ENCODE measurements around the gene MED27. TPM values are rescaled to one million over a fixed set of nuclear protein-coding genes. Genes with fewer than 3 reads are reported as not detected.

MED27 gene
- total RNA-seq, 2 experiments from 2014 or later = 22.6 to 23.4 TPM

DNA sequence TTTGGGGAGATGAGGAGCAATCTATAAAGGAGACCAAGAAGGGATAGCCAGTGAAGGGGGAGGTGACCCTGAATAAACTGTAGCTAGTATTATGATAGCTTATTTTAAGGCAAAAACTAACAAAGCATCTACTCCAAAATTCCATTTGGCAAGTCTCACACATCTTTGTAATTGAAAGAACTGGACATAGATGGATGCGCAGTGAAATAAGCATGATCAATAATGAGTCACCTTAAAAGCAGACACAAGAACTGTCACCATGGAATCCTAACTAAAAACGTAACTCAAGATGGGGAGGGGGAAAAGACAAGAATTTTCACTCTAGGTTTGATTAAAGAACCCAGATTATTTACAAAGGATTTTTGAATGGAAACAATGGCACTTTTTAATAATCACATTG is 164.5 kb downstream of the MED27 start:
- Mint-ChIP-seq H3K4me1 (no peaks in the 10 kb centered on the region), H3K36me3 (ENCODE audit: low read depth) (no peaks in the 10 kb centered on the region), H3K27ac (no peak overlapping the region), H3K4me3 (no peak overlapping the region), H3K9me3 (no peaks in the 10 kb centered on the region), H3K27me3 (no peaks in the 10 kb centered on the region)
- ChIA-PET POLR2A (no interaction called here), CTCF (no interaction called here)
- no peak for DNase-seq

DNA sequence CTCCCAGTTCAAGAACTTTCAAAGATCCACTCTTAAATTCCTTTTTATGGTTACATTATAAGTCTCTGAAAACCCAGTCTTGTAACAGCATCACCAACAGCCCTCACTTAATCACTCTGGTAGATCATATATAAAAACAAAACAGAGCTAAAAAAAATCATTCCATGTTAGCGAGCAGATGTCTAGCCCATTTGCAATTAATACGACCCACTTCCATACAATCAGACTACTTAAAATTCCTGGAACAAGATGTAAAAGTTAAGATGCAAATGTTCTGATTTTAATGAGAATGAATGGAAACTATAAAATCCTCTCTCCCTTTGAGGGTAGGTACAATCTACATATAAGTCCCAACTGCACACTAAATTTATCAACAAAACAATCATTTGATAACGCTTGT is 167.0 kb downstream of the MED27 start:
- Mint-ChIP-seq H3K4me1 (no peaks in the 10 kb centered on the region), H3K36me3 (ENCODE audit: low read depth) (no peaks in the 10 kb centered on the region), H3K9me3 (no peaks in the 10 kb centered on the region), H3K27me3 (no peaks in the 10 kb centered on the region), H3K4me3 (no peak overlapping the region), H3K27ac (no peak overlapping the region)
- POLR2A ChIA-PET = no interaction called here
- CTCF ChIA-PET = no interaction called here
- no peak for DNase-seq

DNA sequence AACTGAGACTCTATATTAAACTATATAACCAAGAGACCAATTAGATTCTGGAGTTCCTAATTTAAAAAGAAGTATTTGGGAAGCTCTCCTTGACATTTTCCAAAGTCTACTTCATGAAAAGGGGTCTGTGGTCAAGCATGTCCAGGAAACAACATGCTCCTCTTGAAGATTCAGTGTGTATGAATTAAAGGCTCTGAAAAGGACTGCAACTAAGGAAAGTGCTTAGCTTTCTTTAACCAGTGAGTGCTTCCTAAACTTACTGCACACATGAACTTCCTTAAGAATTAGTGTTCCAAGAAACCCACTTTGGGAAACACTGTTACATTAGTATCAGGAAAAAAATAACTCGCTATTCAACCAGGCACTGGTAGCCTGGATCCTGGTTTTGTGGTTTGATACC is 167.6 kb downstream of the MED27 start:
- no peak for DNase-seq
- Mint-ChIP-seq H3K9me3 (no peaks in the 10 kb centered on the region), H3K27ac (no peak overlapping the region), H3K4me1 (no peaks in the 10 kb centered on the region), H3K27me3 (no peaks in the 10 kb centered on the region), H3K4me3 (no peak overlapping the region), H3K36me3 (ENCODE audit: low read depth) (no peaks in the 10 kb centered on the region)
- CTCF ChIA-PET = no interaction called here
- POLR2A ChIA-PET = no interaction called here

DNA sequence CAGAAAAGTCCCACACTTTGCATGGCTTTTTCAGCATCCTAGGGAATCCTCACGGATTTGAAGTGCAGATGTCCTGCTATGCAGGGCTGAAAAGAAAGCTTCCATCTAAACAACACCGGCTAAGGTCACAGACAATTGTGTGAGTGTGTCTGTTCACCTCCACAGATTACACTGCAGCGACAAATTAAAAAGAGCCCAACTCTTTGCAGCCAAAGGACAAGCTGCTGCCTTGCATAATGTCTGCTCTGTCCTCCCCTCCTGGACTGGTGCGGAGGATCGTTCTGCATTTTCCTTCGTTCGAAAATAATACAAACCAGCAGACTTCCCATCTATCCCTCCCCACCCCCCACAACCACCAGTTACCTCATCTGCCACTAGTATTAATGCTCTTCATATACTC is 169.1 kb downstream of the MED27 start:
- DNase-seq = no peak
- peaks cover 2% of the 10 kb centered on the region for H3K4me1 Mint-ChIP-seq
- ChIA-PET CTCF (no interaction called here), POLR2A (interaction anchor here (0.7 kb wide), 1 partner anchor 305 kb away, joined by 6 read pairs; no protein-coding TSS in a partner anchor)
- H3K27ac Mint-ChIP-seq = no peak overlapping the region
- H3K27me3 Mint-ChIP-seq = no peaks in the 10 kb centered on the region
- H3K9me3 Mint-ChIP-seq = no peaks in the 10 kb centered on the region
- H3K4me3 Mint-ChIP-seq = no peak overlapping the region
- H3K36me3 Mint-ChIP-seq (ENCODE audit: low read depth) = no peaks in the 10 kb centered on the region

DNA sequence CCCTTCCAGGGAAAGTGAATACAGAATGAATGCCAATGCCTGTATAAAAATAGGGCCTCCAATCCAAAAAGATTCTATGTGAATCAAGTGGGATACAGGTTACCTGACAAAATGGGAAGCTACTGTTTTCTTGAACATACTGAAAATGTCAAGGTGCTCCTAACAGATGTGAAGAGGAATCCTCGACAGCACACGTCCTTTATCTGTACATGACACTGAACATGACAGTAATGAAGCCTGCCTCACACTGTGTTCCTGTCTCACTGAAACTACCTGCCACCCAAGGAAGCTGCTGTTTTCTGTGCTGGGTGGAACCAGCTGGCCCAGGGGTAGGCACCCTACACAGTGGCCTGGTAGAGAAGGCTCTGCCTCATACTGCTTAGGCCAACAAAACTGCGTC is 174.5 kb downstream of the MED27 start:
- no peaks in the 10 kb centered on the region for H3K27me3 Mint-ChIP-seq
- CTCF ChIA-PET = no interaction called here
- H3K9me3 Mint-ChIP-seq = no peaks in the 10 kb centered on the region
- no peak for DNase-seq
- peaks cover 2% of the 10 kb centered on the region for H3K4me1 Mint-ChIP-seq
- H3K4me3 Mint-ChIP-seq = no peak overlapping the region
- no peak overlapping the region for H3K27ac Mint-ChIP-seq
- POLR2A ChIA-PET = no interaction called here
- no peaks in the 10 kb centered on the region for H3K36me3 Mint-ChIP-seq (ENCODE audit: low read depth)

DNA sequence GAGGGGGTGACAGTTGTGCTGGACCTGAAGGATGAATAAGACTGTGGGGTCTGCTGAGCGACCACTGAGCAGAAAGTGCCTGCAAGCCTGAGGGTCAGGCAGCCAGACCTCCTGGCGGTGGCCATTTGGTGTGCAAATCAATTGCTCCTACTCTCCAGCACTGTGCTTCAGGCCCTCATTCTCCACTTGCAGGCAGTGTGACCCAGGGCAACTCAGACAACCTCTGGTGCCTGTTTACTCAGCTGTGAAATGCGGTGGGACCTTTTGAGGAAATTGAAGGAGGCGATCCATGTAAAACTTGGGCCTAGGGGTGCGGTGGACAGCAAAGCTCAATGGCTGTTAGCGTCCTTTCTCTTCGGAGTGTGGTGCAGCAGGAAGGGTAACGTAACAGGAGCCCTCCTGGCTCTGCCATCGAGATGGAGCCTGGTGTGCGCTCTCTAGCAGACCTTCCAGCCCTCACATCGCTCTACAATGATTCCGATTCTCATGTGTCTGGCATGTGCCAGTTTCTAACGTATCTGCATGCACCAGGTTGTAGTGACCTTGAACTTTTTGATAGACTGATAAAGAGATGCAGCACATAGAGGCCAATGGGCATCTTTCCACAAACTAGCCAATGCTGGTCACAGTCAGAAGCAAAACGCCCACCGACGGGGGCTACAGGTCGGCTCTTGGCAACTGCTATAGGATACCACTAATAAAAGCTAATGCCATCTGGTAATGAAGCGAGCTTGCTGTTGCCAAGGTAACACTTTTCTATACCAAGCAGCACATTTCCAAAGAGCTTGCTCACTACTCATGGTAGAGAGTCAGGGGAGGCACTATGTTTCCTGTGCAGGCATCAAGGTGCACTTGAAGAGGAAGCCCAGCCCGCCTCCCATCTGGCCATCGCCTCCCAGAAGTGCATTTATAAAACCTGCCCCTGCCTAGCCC is 180.1 kb downstream of the MED27 start:
- DNase-seq = no peak
- ChIA-PET POLR2A (no interaction called here), CTCF (no interaction called here)
- Mint-ChIP-seq H3K9me3 (no peaks in the 10 kb centered on the region), H3K4me3 (no peak overlapping the region), H3K27ac (no peak overlapping the region), H3K36me3 (ENCODE audit: low read depth) (no peaks in the 10 kb centered on the region), H3K27me3 (no peaks in the 10 kb centered on the region), H3K4me1 (no peaks in the 10 kb centered on the region)

DNA sequence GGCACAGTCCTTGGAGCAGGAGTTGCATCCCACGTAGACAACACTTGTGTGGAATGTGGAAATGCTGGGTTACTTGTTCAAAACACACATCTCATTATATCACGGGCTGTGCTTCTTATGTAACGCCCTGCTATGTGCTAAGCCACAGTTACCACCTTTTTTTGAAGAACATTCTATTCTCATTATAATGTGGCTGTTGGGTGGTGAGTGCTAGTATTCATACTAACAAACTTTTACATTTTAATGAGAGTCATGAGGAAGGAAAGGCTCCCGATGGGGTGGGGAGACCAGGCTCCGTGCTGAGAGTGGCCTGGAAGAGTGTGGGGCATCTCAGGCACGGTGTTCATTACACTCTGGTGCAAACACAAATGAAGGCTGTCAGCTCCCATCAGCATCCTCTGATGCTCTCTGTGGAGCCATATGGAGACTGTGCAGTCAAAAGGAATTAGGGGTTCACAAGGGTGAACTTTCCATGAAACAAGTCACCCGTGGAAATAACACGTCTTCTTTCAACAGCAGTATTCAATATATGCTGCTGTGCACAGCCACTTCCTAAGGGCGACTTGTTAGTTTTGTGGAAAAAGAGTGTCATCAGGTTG is 186.7 kb downstream of the MED27 start:
- Mint-ChIP-seq H3K4me3 (no peak overlapping the region), H3K36me3 (ENCODE audit: low read depth) (peaks cover 2% of the 10 kb centered on the region), H3K27me3 (no peaks in the 10 kb centered on the region), H3K9me3 (no peaks in the 10 kb centered on the region), H3K4me1 (peaks cover 2% of the 10 kb centered on the region), H3K27ac (no peak overlapping the region)
- POLR2A ChIA-PET = no interaction called here
- DNase-seq = no peak
- CTCF ChIA-PET = no interaction called here

DNA sequence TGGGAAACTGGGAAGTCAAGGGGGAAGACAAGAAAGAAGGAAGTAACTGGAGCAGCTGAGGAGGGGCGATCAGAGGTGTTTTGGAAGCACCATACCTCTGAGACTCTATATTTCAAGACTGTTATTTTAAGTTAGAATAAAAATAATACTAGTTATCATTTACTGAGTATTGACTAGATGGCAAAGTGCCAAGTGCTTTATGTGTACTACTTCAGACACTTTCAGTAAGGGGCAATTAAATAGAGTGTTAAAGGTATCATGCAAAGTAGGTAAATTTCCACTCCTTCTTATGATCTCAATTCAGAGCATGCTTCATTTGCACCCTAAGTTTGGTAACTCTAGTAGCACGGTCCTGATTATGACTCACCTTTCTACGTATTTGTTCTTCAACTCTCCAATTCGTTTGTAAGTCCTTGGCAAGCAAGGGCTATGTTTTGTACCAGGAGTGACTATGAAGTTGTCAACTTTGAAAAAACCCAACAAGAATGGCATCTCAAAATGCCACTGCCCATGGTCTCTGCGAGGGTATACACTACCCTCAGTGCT is 187.4 kb downstream of the MED27 start:
- Mint-ChIP-seq H3K4me1 (peaks cover 7% of the 10 kb centered on the region), H3K36me3 (ENCODE audit: low read depth) (peaks cover 2% of the 10 kb centered on the region), H3K4me3 (no peak overlapping the region), H3K9me3 (no peaks in the 10 kb centered on the region), H3K27me3 (no peaks in the 10 kb centered on the region), H3K27ac (no peak overlapping the region)
- no peak for DNase-seq
- POLR2A ChIA-PET = no interaction called here
- CTCF ChIA-PET = no interaction called here

DNA sequence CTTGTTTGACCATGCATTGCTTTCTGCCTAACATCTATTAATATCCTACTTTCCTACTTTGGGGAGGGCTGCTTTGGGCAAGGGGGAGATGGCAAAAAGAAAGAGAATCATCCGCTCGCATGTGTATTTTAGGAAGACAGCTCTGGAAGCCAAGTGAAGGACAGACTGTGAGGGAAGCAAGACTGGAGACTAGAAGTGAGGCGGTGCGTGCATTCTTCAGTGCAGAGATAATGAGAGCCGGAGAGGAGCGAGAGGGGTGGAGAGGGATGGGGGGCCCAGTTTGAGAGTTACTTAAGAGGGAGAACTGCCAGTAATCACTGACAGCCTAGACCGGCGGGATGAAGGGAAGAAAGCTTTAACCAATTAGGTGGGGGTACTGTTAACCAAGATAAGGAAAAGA is 188.1 kb downstream of the MED27 start:
- Mint-ChIP-seq H3K27me3 (no peaks in the 10 kb centered on the region), H3K9me3 (no peaks in the 10 kb centered on the region), H3K4me3 (no peak overlapping the region), H3K27ac (no peak overlapping the region), H3K4me1 (peaks cover 7% of the 10 kb centered on the region), H3K36me3 (ENCODE audit: low read depth) (peaks cover 2% of the 10 kb centered on the region)
- CTCF ChIA-PET = no interaction called here
- POLR2A ChIA-PET = no interaction called here
- DNase-seq = no peak

DNA sequence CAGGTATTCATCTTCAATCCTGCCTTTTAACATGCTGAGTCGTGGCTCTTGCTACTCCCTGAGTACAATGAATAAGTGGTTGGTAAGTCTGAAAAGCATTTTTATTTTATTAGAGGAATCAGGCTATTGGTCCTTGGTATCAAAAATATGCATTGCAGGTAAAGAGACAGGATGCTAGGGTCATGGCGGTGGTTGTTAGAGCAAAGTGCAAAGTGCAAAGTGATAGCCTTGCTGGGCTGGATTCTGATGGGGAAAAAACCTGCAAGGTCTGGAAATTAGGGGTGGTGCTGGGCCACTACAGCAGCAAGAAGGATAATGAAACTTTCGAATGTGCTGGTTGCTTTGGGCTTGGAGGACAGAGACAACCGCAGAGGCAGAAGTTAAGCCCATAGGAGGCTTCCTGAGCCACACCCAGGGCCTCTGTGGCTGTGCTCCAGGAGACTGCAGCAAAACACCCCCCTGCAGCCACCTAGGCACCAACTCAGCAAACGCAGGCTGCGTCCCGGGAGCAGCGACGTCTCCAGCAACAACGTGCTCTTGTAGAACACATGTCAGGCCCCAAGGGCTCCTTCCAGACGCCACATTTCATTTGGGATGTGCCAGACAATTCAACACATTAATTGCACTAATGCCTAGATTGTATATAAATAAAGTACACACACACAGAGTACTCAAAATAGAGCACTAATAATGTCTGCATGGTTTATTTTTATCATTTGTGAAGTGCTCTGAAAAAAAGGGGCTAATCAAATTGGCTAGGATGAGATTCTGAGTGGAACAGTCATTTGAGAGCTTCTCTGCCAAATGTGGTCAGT is 190.0 kb downstream of the MED27 start:
- H3K27me3 Mint-ChIP-seq = no peaks in the 10 kb centered on the region
- DNase-seq = no peak
- H3K4me3 Mint-ChIP-seq = no peak overlapping the region
- peaks cover 7% of the 10 kb centered on the region for H3K4me1 Mint-ChIP-seq
- H3K9me3 Mint-ChIP-seq = no peaks in the 10 kb centered on the region
- CTCF ChIA-PET = interaction anchor here (1.0 kb wide), 1 partner anchor 347 kb away, joined by 3 read pairs; no protein-coding TSS in a partner anchor
- no peak overlapping the region for H3K27ac Mint-ChIP-seq
- POLR2A ChIA-PET = no interaction called here
- H3K36me3 Mint-ChIP-seq (ENCODE audit: low read depth) = peaks cover 2% of the 10 kb centered on the region

DNA sequence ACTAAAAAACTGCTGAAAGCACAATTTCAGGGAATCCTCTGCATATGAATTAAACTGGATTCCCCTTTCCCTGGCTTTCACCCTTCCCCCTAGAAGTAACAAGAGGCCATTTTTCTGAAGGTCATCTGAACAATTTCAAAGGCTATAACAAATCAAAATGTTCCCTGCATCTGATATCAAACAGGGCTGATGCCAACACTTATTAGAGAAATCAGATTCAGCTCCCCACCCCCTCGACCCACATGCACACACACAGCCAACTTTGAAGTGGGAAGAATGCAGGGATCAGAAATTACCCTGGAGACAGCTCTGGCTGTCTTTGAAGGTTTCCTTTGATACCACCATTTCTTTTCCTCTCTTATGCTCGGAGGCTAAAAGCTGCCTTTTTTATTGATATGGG is 190.7 kb downstream of the MED27 start:
- CTCF ChIA-PET = interaction anchor here (1.0 kb wide), 1 partner anchor 347 kb away, joined by 3 read pairs; no protein-coding TSS in a partner anchor
- no peak overlapping the region for H3K4me3 Mint-ChIP-seq
- no peaks in the 10 kb centered on the region for H3K9me3 Mint-ChIP-seq
- no peak for DNase-seq
- peaks cover 7% of the 10 kb centered on the region for H3K4me1 Mint-ChIP-seq
- no peak overlapping the region for H3K27ac Mint-ChIP-seq
- POLR2A ChIA-PET = no interaction called here
- H3K27me3 Mint-ChIP-seq = no peaks in the 10 kb centered on the region
- peaks cover 2% of the 10 kb centered on the region for H3K36me3 Mint-ChIP-seq (ENCODE audit: low read depth)

DNA sequence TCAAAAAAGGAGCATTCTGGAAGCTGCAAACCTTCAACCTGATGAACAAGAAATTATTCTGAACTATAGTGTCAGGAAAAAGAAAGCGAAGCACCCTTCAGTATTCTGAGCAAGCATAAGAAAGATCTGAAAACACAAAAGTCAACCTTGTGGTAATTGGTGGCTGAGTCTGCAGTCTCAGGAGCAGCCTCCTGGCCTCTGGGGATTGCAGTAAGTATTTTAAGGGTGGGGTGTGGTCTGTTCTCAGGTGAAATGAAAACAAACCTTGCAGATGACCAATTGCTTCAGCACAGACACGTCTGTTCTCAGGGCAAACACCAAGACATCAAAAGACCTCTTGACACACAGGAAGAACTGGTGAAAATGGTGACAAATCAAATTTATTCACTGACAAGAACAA is 192.0 kb downstream of the MED27 start:
- peaks cover 7% of the 10 kb centered on the region for H3K4me1 Mint-ChIP-seq
- H3K9me3 Mint-ChIP-seq = no peaks in the 10 kb centered on the region
- H3K36me3 Mint-ChIP-seq (ENCODE audit: low read depth) = peaks cover 2% of the 10 kb centered on the region
- no peak overlapping the region for H3K27ac Mint-ChIP-seq
- no peak for DNase-seq
- no peak overlapping the region for H3K4me3 Mint-ChIP-seq
- H3K27me3 Mint-ChIP-seq = no peaks in the 10 kb centered on the region
- ChIA-PET POLR2A (no interaction called here), CTCF (no interaction called here)

DNA sequence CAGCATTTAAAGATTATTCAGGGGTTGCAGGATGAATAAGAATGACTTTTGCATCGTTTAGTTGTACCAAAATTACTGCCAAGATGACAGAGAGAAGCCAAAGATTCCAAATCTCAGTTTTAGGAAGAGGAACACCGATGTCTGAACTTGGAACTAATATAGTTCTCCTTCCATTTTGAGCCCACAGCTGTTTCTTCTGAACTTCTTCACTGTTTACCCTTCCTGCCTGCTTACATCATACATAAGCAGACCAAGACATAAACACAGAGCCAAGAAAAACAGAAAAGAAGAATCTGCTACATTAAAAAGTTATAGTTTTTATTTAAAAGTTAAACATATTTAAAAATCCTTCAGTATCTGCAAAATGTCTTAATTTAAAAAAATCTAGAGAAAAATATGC is 192.8 kb downstream of the MED27 start:
- no peak overlapping the region for H3K27ac Mint-ChIP-seq
- H3K27me3 Mint-ChIP-seq = no peaks in the 10 kb centered on the region
- H3K9me3 Mint-ChIP-seq = no peaks in the 10 kb centered on the region
- peaks cover under 1% of the 10 kb centered on the region for H3K36me3 Mint-ChIP-seq (ENCODE audit: low read depth)
- no peak overlapping the region for H3K4me3 Mint-ChIP-seq
- no peak for DNase-seq
- ChIA-PET CTCF (no interaction called here), POLR2A (no interaction called here)
- peaks cover 7% of the 10 kb centered on the region for H3K4me1 Mint-ChIP-seq
